ENCODE measurements around the gene KCNG4. TPM values are rescaled to one million over a fixed set of nuclear protein-coding genes. Genes with fewer than 3 reads are reported as not detected.

The KCNG4 gene
- total and polyA plus RNA-seq, 2 of the 8 experiments (the other 6 are each of a cell fraction or from before 2014, with no cell fraction given): not detected

GRCh38 chr16:84275585-84276151, 35.9 kb upstream of the KCNG4 start:
- Histone ChIP-seq H2AK5ac (ENCODE audit: low read depth, low read length) (no peak overlapping the region), H2BK20ac (ENCODE audit: low read length) (no peak overlapping the region), H4K91ac (replicated peaks; ENCODE audit: insufficient read length, low read length) (no peak overlapping the region), H3K9me3 (ENCODE audit: insufficient read depth in 2 of 2, low read depth in 1 of 2, low read length in 1 of 2) (no peaks in the 10 kb centered on the region), H3K79me1 (ENCODE audit: low read depth, low read length) (no peaks in the 10 kb centered on the region), H4K8ac (ENCODE audit: extremely low read depth, insufficient read depth, low read length) (no peak overlapping the region; the same call in 1 of the 2 replicates), H2BK120ac (replicated peaks; ENCODE audit: low read depth, low read length) (no peak overlapping the region), H3K79me2 (ENCODE audit: control insufficient read depth in 1 of 2, insufficient read depth in 2 of 2, low read length in 2 of 2) (no peaks in the 10 kb centered on the region), H3K4ac (replicated peaks; ENCODE audit: insufficient read length, low read depth, low read length) (no peak overlapping the region), H3K27me3 (replicated peaks in 1 of 4; ENCODE audit: control insufficient read depth in 3 of 4, extremely low read depth in 1 of 4, insufficient read depth in 3 of 4, low read length in 3 of 4) (peaks cover 0 to 3% (median 0%) of the 10 kb centered on the region in 4 experiments; a peak in 2 of 7 replicates), H3K23ac (ENCODE audit: insufficient read length) (no peak overlapping the region), H4K20me1 (replicated peaks in 1 of 2; ENCODE audit: control insufficient read depth in 1 of 2, insufficient read depth in 2 of 2, low read length in 2 of 2) (no peaks in the 10 kb centered on the region), H3K4me1 (replicated peaks in 1 of 4; ENCODE audit: control insufficient read depth in 3 of 4, insufficient read depth in 4 of 4, low read length in 3 of 4) (peaks cover 3 to 7% (median 5%) of the 10 kb centered on the region in 4 experiments), H3K14ac (ENCODE audit: insufficient read length) (no peak overlapping the region), H3K27ac (ENCODE audit: low read depth, low read length) (no peak overlapping the region), H2BK5ac (ENCODE audit: low read depth, low read length) (no peak overlapping the region), H4K5ac (ENCODE audit: insufficient read length, low read depth, low read length) (no peak overlapping the region), H3K4me2 (ENCODE audit: insufficient read depth in 1 of 2, low read depth in 2 of 2, low read length in 2 of 2) (no peak overlapping the region), H2BK12ac (ENCODE audit: low read depth, low read length) (no peak overlapping the region), H3K9ac (replicated peaks in 1 of 4; ENCODE audit: extremely low read depth in 1 of 4, low read depth in 3 of 4, low read length in 3 of 4) (no peak overlapping the region), H3K23me2 (ENCODE audit: low read depth, low read length) (peaks cover 8% of the 10 kb centered on the region; the same call in 1 of the 2 replicates), H2BK15ac (ENCODE audit: low read length) (no peak overlapping the region; the same call in 1 of the 2 replicates), H2AFZ (ENCODE audit: low read length) (no peak overlapping the region), H3K4me3 (ENCODE audit: extremely low read depth in 1 of 4, insufficient read depth in 2 of 4, low read depth in 3 of 4, low read length in 4 of 4) (no peak overlapping the region), H3K56ac (replicated peaks; ENCODE audit: insufficient read length, low read depth, low read length) (no peak overlapping the region), H3K18ac (ENCODE audit: extremely low read depth, low read length) (no peak overlapping the region), H3K36me3 (ENCODE audit: control insufficient read depth in 2 of 4, insufficient read depth in 4 of 4, low read length in 3 of 4) (no peaks in the 10 kb centered on the region)
- ChIA-PET CTCF (ENCODE audit: partially characterized antibody) (interaction anchor here (0.5 to 12.7 kb wide), 19 partner anchors 12 to 782 kb away, joined by 3 to 212 read pairs (median 5); partner anchors contain the start of gene KCNG4), POLR2A (ENCODE audit: partially characterized antibody) (no interaction called here)
- TF ChIP-seq MAFK (IDR thresholded peaks at IDR 0.05; ENCODE audit: low read depth, low read length) (no peak), CBX8 (IDR thresholded peaks at IDR 0.05; ENCODE audit: borderline replicate concordance, low read depth, low read length) (no peak), CHD1 (IDR thresholded peaks at IDR 0.05; ENCODE audit: low read depth, low read length) (no peak), RXRA (IDR thresholded peaks at IDR 0.05; ENCODE audit: insufficient read depth, low read depth, low read length) (no peak)
- WGBS, 2 experiments (ENCODE audit: extremely low coverage in 1 of 2, insufficient coverage in 1 of 2, insufficient read length in 1 of 2, insufficient replicate concordance in 2 of 2, low coverage in 1 of 2, low lambda C conversion rate in 2 of 2, missing lambda C conversion rate in 1 of 2): 88 to 100% methylated on average over 1 to 6 of the region's 6 CpGs
- no peak for DNase-seq (ENCODE audit: low read depth in 1 of 2, low spot score in 2 of 2)
- FAIRE-seq: no peak

Data from H1 (cell line).